HG02623 (cell line): ENCODE data around the gene UCHL3.
A peak's percentile ranks its signal among the peaks of the same experiment; 100 is the strongest.

Experiments
- ATAC-seq: cut with Tn5 transposase; IDR thresholded peaks from one replicate; pipeline ENCODE4 v1.9.1; 2021; ENCODE audit warnings: moderate library complexity; ENCODE audit not compliant: unreplicated experiment

UCHL3 gene

GRCh38 chr13:75549262-75550158, at the start of gene UCHL3:
Gene UCHL3 (plus strand): TSS chr13:75549791. CDS start chr13:75549821, 30 bp downstream.
- ATAC-seq = peak; percentile 96

- ATAC-seq = no peak
These were observed 44.3 kb upstream of the UCHL3 start for GRCh38 chr13:75505327-75505726.

- ATAC-seq = no peak
These were observed 43.6 kb upstream of the UCHL3 start for GRCh38 chr13:75506018-75506417.

GRCh38 chr13:75507027-75508001, 42.3 kb upstream of the UCHL3 start:
- ATAC-seq = peak; percentile 32

GRCh38 chr13:75508002-75508548, 41.5 kb upstream of the UCHL3 start:
- no peak for ATAC-seq

- ATAC-seq = no peak
These were observed 38.5 kb upstream of the UCHL3 start for GRCh38 chr13:75511051-75511625.

GRCh38 chr13:75512253-75512652, 37.3 kb upstream of the UCHL3 start:
- peak; percentile 87 for ATAC-seq

GRCh38 chr13:75513271-75513670, 36.3 kb upstream of the UCHL3 start:
- no peak for ATAC-seq

- ATAC-seq = no peak
These were observed 35.3 kb upstream of the UCHL3 start for GRCh38 chr13:75514080-75514995.

GRCh38 chr13:75518439-75519088, 31.0 kb upstream of the UCHL3 start:
- no peak for ATAC-seq

GRCh38 chr13:75521956-75522355, 27.6 kb upstream of the UCHL3 start:
- no peak for ATAC-seq

GRCh38 chr13:75530549-75530961, 19.0 kb upstream of the UCHL3 start:
- ATAC-seq = no peak

GRCh38 chr13:75533861-75534260, 15.7 kb upstream of the UCHL3 start:
- no peak for ATAC-seq

- ATAC-seq = peak; percentile 96
These were observed 11.9 kb upstream of the UCHL3 start, which contains the start of gene COMMD6 for GRCh38 chr13:75537401-75538365. Gene COMMD6 (minus strand): TSS chr13:75537841. CDS start chr13:75537805, 36 bp downstream.

GRCh38 chr13:75541287-75541686, 8.3 kb upstream of the UCHL3 start:
- ATAC-seq = no peak

- no peak for ATAC-seq
These were observed 7.6 kb upstream of the UCHL3 start for GRCh38 chr13:75541961-75542360.

- ATAC-seq = no peak
These were observed 4.8 kb upstream of the UCHL3 start for GRCh38 chr13:75544681-75545330.
